GM19023 (cell line): Measurements from ENCODE around the gene GLRA3.
A peak's percentile ranks its signal among the peaks of the same experiment; 100 is the strongest.
"Not testable (repeated sequence)": the region's sequence is repeated elsewhere in the genome, so short reads cannot be mapped to it uniquely, and the experiment has no call there.

Source experiments
- ATAC-seq: cut with Tn5 transposase; IDR thresholded peaks from one replicate; pipeline ENCODE4 v1.9.1; 2021; ENCODE audit warnings: mild to moderate bottlenecking, moderate library complexity; ENCODE audit not compliant: unreplicated experiment

GLRA3 gene

DNA sequence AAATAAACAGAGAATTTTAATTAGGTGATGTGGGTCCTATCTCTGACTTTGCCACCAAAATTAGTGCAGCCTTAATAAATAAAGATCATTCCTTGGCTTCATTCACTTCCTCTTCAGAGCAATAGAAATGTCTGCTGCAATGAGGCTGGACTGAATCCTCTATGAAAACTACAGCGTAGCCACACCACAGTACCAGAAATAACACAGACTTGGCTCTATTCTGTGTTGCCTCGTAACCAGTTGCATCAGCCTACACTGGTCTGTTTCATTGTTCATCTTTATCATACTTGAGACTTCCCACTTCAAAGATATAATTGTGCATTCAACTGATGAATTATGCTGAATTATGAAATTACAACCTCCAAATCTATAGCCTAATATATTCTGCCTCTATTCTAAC, 15.8 kb downstream of the GLRA3 start:
- no peak for ATAC-seq

DNA sequence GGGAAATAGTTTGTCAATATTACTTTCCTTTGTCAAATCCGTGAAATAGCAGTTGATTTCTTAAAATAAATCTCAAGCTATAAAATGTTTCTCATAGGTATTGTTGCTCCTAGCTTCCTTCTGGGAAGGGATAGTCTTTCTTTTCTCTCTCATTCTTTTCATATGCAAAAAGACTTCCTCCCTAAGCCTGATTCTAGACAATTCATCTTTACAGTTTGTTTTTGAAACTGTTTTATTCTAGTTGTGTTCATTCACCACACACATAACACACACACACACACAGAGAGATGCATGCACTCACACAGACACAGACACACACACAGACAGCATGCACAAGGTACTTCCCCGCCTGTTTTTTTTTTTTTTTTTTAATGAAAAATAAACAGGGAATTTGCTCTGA, 18.2 kb downstream of the GLRA3 start:
- no peak for ATAC-seq

DNA sequence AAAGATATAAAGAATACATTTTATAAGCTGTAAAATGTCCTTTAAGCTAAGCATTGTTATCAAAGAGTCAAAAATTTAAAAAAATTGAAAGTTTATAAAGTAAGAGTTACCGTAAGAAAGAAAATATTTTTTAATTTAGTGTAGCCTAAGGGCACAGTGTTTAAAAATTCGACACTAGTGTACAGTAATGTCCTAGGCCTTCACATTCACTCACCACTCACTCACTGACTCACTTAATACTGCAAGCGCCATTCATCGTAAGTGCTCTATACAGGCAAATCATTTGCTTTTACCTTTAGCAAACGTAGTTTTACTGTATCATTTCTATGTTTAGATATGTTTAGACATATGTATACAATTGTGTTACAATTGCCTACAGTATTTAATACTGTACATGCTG, 20.2 kb downstream of the GLRA3 start:
- ATAC-seq: no peak

DNA sequence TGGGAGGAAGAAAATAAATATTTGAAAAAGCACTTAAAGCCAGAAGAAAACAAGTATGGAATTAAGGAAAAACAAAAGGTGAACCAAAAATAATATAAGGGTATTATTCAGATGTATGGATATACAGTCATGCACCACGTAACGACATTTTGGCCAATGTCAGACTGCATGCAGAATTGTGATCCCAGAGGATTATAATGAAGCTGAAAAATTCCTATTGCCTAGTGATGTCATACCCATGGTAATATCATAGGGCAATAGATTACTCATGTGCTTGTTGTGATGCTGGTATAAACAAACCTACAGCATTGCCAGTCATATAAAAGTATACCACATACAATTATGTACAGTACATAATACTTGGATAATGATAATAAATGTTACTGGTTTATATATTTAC, 20.9 kb downstream of the GLRA3 start:
- no peak for ATAC-seq

DNA sequence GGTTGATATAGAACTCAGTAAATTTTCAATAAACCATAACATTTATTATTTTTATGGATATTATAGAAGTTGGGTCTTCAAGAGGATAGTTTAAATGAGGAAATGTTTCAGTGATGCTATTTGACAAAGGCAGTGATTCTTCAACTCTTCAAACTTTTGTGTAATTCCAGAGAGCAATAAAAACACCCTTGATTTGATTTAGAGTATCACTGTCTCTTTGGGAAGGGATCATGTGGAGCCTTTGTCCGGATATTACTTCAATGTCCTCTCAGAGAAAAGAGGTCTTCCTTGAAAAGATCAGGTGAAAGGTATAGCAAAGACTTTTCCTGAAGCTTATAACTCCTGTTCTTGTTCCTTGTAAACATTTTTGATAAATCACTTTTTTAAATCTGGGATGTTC, 23.3 kb downstream of the GLRA3 start:
- no peak for ATAC-seq

DNA sequence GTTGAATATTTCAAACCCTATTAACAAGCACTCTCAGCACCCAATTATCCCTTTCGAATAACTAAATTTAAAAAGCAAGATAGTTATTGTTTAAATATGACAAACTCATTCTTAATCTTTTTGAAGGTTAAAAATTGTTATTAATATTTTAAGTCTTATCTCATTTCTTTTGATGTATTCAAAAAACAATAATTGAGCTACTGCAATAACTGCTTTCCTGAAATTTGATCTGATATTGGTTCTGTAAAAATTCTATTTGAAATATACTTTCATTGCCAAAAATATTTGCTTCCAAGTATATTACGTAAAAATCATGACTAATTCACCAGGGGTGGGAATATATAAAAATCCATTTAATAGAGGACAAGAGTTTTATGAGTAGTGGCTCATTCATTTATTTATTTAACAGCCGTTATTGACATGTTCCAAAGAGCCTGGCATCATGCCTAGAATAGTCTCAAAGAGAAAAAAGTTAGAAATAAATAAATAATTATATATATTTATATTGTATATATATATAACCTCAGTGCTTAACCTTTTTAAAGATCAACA, 34.4 kb downstream of the GLRA3 start:
- no peak for ATAC-seq

DNA sequence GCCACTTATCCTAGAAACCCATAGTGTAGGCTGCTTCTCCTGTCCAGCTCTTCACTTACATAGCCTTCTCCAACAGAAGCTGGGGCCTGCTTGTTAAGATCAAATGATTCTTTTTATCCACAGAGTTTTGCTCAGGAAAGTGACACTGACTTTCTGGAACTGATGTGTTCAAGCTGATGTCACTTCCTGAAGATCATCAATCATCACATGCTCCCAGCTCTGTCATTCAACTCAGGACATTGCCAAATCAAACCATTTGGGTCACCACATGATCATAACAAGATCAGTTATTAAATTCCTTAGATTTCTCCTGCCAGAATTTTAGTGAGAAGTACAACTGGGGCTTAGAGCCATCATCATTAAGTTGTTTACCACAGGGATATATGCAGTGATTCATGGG, 39.4 kb downstream of the GLRA3 start:
- ATAC-seq: no peak

DNA sequence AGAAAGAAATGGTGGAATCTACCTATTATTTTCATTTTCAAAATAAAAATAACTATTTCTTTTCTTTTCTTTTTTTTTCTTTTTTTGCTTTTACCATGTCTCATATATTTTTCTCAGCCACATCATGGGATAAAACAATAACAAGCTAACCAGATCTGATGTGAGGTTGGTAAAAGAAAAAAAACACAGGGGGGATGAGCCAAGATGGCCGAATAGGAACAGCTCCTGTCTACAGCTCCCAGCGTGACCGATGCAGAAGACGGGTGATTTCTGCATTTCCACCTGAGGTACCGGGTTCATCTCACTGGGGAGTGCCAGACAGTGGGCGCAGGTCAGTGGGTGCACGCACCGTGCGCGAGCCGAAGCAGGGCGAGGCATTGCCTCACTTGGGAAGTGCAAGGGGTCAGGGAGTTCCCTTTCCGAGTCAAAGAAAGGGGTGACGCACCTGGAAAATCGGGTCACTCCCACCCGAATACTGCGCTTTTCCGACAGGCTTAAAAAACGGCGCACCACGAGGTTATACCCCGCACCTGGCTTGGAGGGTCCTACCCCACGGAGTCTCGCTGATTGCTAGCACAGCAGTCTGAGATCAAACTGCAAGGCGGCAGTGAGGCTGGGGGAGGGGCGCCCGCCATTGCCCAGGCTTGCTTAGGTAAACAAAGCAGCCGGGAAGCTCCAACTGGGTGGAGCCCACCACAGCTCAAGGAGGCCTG, 50.6 kb downstream of the GLRA3 start:
- not testable (repeated sequence) for ATAC-seq

DNA sequence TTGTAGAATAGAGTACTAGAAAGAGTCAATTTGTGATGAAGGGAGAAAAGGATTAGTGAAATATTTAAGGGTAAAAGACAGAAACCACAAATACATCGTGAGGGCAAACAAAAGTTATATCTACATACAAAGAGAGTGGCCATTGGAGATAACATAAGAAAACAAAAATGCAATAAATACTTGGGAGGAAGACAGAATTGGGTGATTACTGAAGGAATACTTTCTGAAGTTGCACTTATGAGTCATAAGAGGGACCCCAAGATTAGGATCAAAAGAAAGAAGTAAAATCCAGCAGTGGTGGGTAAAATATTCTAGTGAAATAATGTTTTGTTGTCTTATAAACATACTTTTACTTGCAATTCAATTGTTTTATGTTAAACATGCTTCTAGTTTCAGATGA, 53.7 kb downstream of the GLRA3 start:
- no peak for ATAC-seq

DNA sequence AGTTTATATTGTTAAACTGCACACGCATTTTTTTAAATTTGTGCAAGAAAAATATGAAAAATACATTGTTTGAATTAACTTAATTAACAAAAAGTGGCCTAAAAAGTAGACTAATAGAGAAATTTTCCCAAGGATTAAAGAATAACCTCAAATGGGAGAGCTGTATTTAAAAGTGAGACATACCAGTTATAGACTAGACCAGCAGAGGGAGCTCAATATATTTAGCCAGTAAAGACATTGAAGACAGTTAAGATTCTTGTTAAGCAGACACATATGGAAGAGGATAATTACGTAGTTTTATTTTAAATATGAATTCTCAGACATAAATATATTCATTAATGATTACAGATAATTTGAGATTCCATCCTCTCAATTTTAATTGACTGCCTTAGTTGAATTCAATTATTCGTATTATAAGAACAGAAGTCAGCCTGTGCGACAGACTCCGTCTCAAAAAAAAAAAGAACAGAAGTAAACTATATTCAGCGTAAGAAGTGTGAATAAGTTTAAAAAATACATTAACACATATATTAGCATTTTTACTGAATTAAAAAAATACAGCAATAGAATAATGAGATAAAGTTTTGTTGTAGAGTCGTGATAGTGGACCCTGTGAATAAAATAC, 64.8 kb downstream of the GLRA3 start:
- peak; percentile 65 for ATAC-seq

DNA sequence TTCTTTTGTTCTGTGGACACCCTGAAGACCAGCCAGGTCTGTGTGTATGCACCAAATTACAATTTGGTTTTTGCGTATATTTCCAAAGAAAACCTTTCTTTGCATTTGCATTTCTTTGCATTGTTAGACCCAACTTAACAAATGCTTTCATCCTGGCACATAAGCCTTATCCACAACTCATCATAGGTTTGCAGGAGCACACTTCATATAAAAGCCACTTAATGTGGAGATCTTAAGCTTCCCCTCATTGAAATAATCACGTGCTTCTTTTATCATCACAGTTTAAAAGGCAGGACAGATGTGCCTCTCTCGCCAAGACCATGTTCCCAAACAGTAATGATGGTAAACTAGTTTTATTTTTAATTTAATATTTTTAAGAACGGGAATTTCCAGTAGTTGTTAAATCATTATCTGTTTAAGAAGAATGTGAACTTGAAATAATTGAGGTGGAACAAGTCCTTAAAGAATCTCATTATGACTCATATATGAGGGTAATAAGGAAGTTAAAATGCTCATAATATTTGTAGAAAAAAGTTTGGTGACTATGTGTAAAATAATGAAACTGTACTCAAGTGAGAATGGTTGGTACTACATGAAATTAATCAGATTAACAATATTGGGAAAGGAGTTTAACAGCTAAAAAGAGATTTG, 65.5 kb downstream of the GLRA3 start:
- ATAC-seq: no peak

DNA sequence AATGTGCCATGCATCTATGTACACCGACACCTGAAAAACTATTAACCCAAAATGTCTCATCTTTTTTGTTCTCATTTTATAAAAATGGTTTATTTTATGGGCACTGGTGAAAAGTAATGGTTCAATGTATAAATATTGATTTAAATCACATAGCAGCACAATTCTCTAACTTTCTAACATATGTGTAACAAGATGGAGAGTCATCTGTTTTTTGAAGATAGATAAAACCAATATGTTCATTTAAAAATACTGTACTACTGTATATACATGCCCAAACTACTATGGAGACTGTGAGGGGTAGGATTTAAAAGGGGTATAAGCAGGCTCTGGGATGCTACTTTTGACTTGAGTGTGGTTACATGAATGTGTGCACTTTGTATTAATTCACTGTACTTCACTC, 67.6 kb downstream of the GLRA3 start:
- ATAC-seq: no peak

DNA sequence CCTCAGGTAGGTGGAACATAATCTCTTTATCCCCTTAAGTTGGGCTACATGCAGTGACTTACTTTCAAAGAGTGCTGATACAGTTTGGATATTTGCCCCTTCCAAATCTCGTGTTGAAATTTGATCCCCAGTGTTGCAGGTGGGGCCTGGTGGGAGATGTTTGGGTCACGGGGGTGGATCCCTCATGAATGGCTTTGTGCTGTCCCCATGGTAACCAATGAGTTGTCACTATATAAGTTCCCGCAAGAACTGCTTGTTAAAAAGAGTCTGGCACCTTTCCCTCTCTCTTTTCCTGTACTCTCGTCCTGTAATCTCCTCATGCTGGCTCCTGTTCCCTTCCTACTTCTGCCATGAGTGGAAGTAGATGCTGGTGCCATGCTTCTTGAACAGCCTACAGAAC, 71.3 kb downstream of the GLRA3 start:
- ATAC-seq: no peak

DNA sequence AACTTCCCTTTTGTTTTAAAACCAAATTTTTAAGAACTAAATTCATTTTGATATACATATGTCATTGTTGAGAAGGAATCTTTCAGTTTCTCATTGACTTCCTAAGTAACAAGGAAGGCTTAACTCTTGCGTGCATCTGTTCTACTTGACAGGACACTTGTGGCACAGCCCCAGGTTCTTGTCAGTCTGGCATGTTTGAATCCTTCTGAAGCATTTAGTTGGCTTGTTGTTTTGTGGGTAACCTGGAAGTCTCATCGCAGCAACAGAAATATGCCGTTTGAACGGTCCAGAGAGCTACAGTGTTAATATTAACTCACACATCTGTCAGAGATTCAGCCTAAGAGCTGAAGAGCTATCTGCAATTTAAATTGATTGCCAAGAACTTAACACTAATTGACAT, 76.0 kb downstream of the GLRA3 start:
- ATAC-seq: no peak

DNA sequence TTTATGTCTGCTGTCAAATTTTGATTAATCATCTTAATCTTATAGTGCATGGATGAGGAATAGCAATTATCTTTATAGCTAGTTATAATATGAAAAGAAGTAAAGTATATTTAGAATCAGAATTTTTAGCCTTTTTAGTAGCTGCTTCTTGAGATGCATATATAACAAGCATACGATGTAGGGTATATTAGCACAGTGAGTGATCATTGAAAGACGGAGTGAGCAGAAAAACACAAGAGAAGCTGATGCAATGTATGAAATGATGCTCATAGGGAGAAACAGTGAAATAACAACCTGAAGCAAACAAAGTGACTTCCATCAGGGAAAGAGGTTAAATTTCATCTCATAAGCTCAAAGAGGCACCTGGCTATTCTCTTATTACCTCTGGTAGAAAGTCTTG, 77.0 kb downstream of the GLRA3 start:
- no peak for ATAC-seq

DNA sequence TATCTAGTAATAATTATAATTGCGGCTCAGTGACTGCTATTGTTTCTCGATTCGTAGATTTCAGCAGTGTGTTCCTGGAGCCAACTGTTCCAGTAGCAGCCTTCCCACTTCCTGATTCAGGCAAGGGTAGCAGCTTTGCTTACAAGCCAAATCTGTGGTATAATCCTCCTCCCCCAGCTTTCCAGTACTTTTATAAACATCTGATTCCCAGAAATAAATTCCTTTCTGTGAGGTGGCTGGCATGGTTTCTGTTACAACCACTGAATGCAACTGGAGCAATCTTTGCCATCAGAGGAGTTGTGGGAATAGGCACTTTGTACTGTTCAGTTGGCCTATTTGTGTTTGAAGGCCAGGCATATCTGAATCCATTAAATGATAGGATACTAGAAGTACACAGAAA, 80.0 kb downstream of the GLRA3 start:
- ATAC-seq: no peak

DNA sequence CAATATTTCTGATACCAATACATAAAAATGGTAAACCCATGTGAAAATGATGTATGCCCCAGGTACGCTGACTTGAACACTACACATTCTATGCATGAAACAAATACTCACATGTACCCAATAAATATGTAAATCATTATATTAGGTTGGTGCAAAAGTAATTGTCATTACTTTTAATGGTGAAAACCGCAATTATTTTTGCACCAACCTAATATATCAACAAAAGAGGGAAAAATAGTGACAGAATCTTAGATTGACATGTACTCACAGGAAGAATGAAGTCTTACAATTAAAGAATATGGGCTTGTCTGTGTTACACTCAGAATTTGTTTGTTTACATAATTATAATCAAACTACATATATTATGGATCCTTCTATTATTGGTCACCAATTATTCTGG, 82.3 kb downstream of the GLRA3 start:
- ATAC-seq: no peak

DNA sequence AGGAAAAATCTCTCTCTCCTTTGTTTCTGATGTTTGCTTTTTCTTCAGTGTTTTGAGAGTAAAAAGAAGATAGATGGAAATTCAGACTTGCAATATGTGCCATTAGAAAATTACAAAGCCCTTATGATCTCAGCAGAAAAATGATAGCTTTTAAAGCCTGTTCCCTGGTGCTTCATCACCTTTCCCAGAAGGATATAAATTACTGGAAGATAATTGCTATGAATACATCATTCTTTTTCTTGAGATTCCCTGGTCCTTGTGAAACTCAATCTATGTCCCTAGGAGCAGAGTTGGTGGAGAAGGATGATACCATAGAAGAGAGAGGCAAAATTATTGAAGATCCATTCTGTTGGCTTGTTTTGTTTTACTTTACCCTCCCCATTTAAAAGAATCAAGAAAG, 86.5 kb downstream of the GLRA3 start:
- no peak for ATAC-seq

DNA sequence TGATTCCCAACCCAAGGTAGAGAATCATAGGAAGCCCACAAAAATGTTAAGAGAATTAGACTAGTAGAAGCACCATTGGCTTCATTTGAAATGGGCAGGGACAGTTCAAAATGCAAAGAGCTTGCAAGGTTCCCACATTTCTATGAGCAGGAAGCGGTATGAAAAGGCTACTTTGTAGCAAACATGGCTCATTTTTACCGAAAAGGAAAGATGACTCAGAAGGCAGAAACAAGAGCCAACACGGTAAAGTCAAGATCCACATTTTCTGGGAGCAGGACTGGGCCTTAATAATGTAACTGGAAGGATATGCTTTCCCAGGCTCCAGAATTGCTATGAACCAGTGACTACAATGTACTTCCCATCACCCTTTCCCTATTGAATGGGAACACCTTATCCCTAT, 89.5 kb downstream of the GLRA3 start:
- no peak for ATAC-seq

DNA sequence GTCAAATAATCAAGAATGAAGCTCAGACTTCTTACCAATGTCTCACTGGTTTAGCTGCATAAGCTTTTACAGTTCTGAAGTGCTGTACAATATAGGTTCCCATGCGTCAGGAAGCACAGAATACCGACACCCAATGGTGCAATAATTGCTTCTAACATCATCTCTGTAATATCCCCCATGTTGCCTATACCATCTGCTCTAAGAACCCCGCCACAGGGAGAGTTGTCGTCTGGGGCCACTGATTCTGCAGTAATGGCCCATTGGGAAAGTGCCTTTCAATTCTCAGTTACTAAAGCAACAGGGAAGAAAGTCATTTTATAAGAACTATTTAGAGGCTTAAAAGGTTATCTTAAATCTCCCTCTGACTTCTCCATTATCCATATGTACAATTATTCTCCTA, 94.9 kb downstream of the GLRA3 start:
- no peak for ATAC-seq

DNA sequence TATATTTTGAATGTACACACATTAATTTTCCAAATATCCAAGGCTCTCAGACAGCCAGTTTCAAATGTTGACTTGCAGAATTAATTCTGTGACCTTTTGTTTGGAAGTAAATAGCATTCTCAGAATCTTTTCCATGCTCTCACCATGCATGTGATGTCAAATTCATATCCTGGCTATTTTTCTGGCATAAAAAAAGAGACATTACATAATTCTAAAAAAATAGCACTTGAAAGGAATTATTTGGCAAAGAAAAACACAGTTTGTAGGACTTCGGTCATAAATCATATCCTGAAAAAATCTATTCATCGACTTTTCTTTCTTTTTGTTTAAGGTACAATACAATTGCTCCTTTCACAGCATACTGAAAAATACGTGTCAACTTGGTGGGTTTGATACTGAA, 111.2 kb downstream of the GLRA3 start:
- ATAC-seq: no peak
